ENCODE measurements around the gene STIMATE. TPM values are rescaled to one million over a fixed set of nuclear protein-coding genes. Genes with fewer than 3 reads are reported as not detected.

The STIMATE gene
- total and polyA plus RNA-seq, 9 of the 15 experiments (the other 6 are each of a cell fraction or from before 2014, with no cell fraction given) = 0.14 to 7.7 (median 4.9) TPM

DNA sequence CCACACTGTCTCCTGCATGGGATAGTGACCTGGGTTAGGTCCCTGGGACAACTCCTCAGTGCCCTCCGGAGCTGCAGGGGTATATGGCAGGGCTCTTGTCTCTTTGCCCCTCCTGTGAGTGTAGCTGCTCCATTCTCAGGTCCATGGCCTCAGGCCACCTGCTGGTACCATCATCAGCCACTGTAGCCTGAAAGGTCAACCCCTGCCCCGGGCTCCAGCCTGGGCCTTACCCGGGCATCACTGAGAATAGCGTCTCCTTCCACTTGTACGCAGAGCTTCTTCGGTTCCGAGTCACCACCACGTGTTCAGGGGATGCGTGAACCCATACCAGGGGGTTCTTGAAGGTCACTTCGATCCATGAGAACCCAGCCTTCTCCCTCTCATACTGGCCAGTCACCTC is 80.7 kb downstream of the STIMATE start:
- Histone ChIP-seq H4K20me1 (replicated peaks; ENCODE audit: control insufficient read depth, insufficient read depth, low read length) (no peaks in the 10 kb centered on the region), H3K36me3 (ENCODE audit: control insufficient read depth, insufficient read depth, low read length) (no peaks in the 10 kb centered on the region), H2AFZ (ENCODE audit: low read depth, low read length) (no peak overlapping the region), H3K79me2 (ENCODE audit: control insufficient read depth, insufficient read depth, low read length) (no peaks in the 10 kb centered on the region), H3K4me3 (no peak overlapping the region), H3K27me3 (ENCODE audit: control insufficient read depth in 2 of 2, insufficient read depth in 2 of 2, low read length in 2 of 2) (peaks cover 0 to 50% of the 10 kb centered on the region in 2 experiments; a peak in 3 of 5 replicates), H3K4me2 (ENCODE audit: insufficient read depth, low read length) (no peak overlapping the region), H3K9ac (ENCODE audit: insufficient read depth in 1 of 2, low read depth in 2 of 2, low read length in 2 of 2) (no peak overlapping the region), H3K9me3 (replicated peaks; ENCODE audit: control insufficient read depth, insufficient read depth, low read depth, low read length) (no peaks in the 10 kb centered on the region), H3K9me1 (ENCODE audit: control insufficient read depth, insufficient read depth, low read length) (no peaks in the 10 kb centered on the region), H3K27ac (ENCODE audit: extremely low read depth, low read depth, low read length) (no peak overlapping the region), H3K4me1 (replicated peaks in 1 of 2; ENCODE audit: control insufficient read depth in 2 of 2, insufficient read depth in 2 of 2, low read length in 2 of 2) (peaks cover 0 to 5% of the 10 kb centered on the region in 2 experiments; a peak in 2 of 5 replicates)
- DNase-seq (ENCODE audit: extremely low read depth in 1 of 4, low spot score in 3 of 4) (no peak), FAIRE-seq (no peak), ATAC-seq (no peak)
- ChIA-PET CTCF (ENCODE audit: low intra/inter-chr PET ratio) (no interaction called here), POLR2A (interaction anchor here (0.6 kb wide), 2 partner anchors 21 to 48 kb away, joined by 3 to 4 read pairs; no protein-coding TSS in a partner anchor)
- 9% methylated on average over 10 of the region's 10 CpGs for WGBS (ENCODE audit: insufficient coverage, low coverage, missing lambda C conversion rate)
- intact Hi-C loops (cut with micrococcal nuclease) = no loop called here
- no TSS peak for BruUV-seq (replicated peaks)
- in situ Hi-C loops (cut with MboI) = no loop called here
- TF ChIP-seq CLOCK (CRISPR knock-in tag; IDR thresholded peaks at IDR 0.05; ENCODE audit: borderline replicate concordance) = no peak
- TF ChIP-seq CREM (IDR thresholded peaks at IDR 0.05; ENCODE audit: low read depth) = no peak
- TF ChIP-seq KDM4B (IDR thresholded peaks at IDR 0.05; ENCODE audit: borderline replicate concordance in 2 of 2, low read depth in 1 of 2) = no peak
- no peak for TF ChIP-seq ZNF324 (CRISPR knock-in tag; IDR thresholded peaks at IDR 0.05)
- no peak for TF ChIP-seq JUNB (CRISPR knock-in tag; conservative IDR thresholded peaks at IDR 0.05)
- TF ChIP-seq ZBTB26 (CRISPR knock-in tag; IDR thresholded peaks at IDR 0.05) = no peak
- no peak for TF ChIP-seq ZNF24 (IDR thresholded peaks at IDR 0.05)
- no peak for TF ChIP-seq HMG20A (CRISPR knock-in tag; conservative IDR thresholded peaks at IDR 0.05)
- TF ChIP-seq CBX3 (IDR thresholded peaks at IDR 0.05; ENCODE audit: borderline replicate concordance in 1 of 2, low read length in 2 of 2) = no peak
- TF ChIP-seq SMARCC2 (IDR thresholded peaks at IDR 0.05; ENCODE audit: low read depth) = no peak
- no peak for TF ChIP-seq ELF2 (CRISPR knock-in tag; IDR thresholded peaks at IDR 0.05)
- TF ChIP-seq NCOA4 (IDR thresholded peaks at IDR 0.05; ENCODE audit: partially characterized antibody) = no peak
- TF ChIP-seq, protein P1, sequence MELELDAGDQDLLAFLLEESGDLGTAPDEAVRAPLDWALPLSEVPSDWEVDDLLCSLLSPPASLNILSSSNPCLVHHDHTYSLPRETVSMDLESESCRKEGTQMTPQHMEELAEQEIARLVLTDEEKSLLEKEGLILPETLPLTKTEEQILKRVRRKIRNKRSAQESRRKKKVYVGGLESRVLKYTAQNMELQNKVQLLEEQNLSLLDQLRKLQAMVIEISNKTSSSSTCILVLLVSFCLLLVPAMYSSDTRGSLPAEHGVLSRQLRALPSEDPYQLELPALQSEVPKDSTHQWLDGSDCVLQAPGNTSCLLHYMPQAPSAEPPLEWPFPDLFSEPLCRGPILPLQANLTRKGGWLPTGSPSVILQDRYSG (tag; conservative IDR thresholded peaks at IDR 0.05; ENCODE audit: low read depth) = no peak
- TF ChIP-seq GTF2B (IDR thresholded peaks at IDR 0.05; ENCODE audit: extremely low read depth, insufficient read length) = no peak
- no peak for TF ChIP-seq SAP30 (IDR thresholded peaks at IDR 0.05; ENCODE audit: borderline replicate concordance, insufficient read depth, low read depth, low read length, poor library complexity, severe bottlenecking)
- TF ChIP-seq NR2C2 (CRISPR knock-in tag; IDR thresholded peaks at IDR 0.05) = no peak
- no peak for TF ChIP-seq NR2C2 (tag; IDR thresholded peaks at IDR 0.05)
- TF ChIP-seq PCBP1 (IDR thresholded peaks at IDR 0.05; ENCODE audit: low read depth, low read length, poor library complexity, severe bottlenecking) = no peak

All from K562 (cell line).